Uterus (tissue), 4 donors: ENCODE results near the gene MUSK. TPM values are rescaled to one million over a fixed set of nuclear protein-coding genes. Genes with fewer than 3 reads are reported as not detected.
A peak's percentile ranks its signal among the peaks of the same experiment; 100 is the strongest.

Experiments used
- DNase-seq, 2 donors: peaks; one replicate each; pipeline ENCODE4 v3.0.0-alpha.2; 2019 to 2020
- H3K27ac ChIP-seq, 2 donors: fragments of 200-600 bp; sonication (generic); 1 replicate in 1 of 2; 2 replicates in 1 of 2; pipeline ENCODE4 v1.5.1; 2016 to 2018
- H3K27me3 ChIP-seq, 2 donors: fragments of 200-600 bp; sonication (generic); one replicate each; pipeline ENCODE4 v1.5.1; 2018 to 2019; ENCODE audit warnings: control low read depth in 1 of 2
- H3K36me3 ChIP-seq, 2 donors: fragments of 200-600 bp; sonication (generic); one replicate each; pipeline ENCODE4 v1.5.1; 2019; ENCODE audit warnings: control low read depth in 1 of 2
- H3K4me1 ChIP-seq, 2 donors: fragments of 200-600 bp; sonication (generic); one replicate each; pipeline ENCODE4 v1.5.1; 2018 to 2019; ENCODE audit warnings: control low read depth in 1 of 2
- H3K4me3 ChIP-seq, 2 donors: fragments of 200-600 bp; sonication (generic); 1 replicate in 1 of 2; 2 replicates in 1 of 2; pipeline ENCODE4 v1.5.1; 2018 to 2019; ENCODE audit warnings: mild to moderate bottlenecking in 1 of 2
- H3K9me3 ChIP-seq, 2 donors: fragments of 200-600 bp; sonication (generic); one replicate each; pipeline ENCODE4 v1.5.1; 2019; ENCODE audit warnings: control low read depth in 1 of 2
- POLR2A ChIP-seq, 2 donors: fragments of 450-650 bp; IDR thresholded peaks; one replicate each; pipeline ENCODE4 v1.6.1; 2016; ENCODE audit warnings: antibody characterized with exemption in 2 of 2, mild to moderate bottlenecking in 1 of 2, moderate library complexity in 1 of 2
- intact Hi-C: fragments of 100-400 bp; cut with DNase I; formaldehyde crosslinking; loops from one replicate; pipeline ENCODE4 v1.15.1; 2023; ENCODE audit warnings: low total_unique reads
- total RNA-seq, 4 donors: library from RNA; depleted of rRNA in 3 of 4; stranded (reverse); fragments of >200 nt in 3 of 4; gene quantifications; one replicate each; pipeline versions ENCODE4 v1.1.0 to v1.2.4, GENCODE V29; 2014 to 2023
- TF ChIP-seq, protein P1 (sequence below), 4 experiments: fragments of 200-600 bp in 2 of 4; fragments of 450-650 bp in 2 of 4; sonication (generic) in 2 of 4; IDR thresholded peaks; one replicate each; pipeline ENCODE4 v1.5.1; 2016 to 2019; ENCODE audit warnings: antibody characterized with exemption in 4 of 4, mild to moderate bottlenecking in 2 of 4, moderate library complexity in 1 of 4
- donor health status: DM: yes; HTN: yes; CAD: no.

The MUSK gene
- total RNA-seq, 4 donors from 2014 or later = 11.5 TPM; not detected in 3

DNA sequence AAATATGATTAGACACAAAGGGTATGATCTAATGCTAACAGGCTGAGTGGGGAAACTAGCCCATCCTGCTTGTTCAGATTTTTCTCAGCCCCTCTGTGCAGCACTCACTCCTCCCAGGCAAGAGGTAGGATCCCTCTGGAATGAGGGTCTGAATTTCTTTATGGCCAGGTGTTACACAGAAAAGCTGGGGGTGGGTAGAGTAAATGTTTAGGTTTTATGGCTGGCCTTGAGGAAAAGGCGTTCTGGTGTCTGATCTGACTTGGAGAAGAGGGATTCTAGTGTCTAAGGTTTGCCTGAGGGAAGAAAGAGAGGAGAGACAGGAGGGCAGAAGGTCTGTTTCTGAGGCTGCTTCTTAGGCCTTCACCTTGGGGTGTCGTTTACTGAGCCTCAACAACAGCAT is 97.3 kb downstream of the MUSK start:
- H3K27ac ChIP-seq = no peak overlapping the region
- H3K36me3 ChIP-seq = no peaks in the 10 kb centered on the region
- no peak overlapping the region for H3K4me3 ChIP-seq
- intact Hi-C loops = no loop called here
- no peak for DNase-seq
- H3K9me3 ChIP-seq = no peaks in the 10 kb centered on the region
- TF ChIP-seq POLR2A (IDR thresholded peaks at IDR 0.05) = no peak
- TF ChIP-seq, protein P1, sequence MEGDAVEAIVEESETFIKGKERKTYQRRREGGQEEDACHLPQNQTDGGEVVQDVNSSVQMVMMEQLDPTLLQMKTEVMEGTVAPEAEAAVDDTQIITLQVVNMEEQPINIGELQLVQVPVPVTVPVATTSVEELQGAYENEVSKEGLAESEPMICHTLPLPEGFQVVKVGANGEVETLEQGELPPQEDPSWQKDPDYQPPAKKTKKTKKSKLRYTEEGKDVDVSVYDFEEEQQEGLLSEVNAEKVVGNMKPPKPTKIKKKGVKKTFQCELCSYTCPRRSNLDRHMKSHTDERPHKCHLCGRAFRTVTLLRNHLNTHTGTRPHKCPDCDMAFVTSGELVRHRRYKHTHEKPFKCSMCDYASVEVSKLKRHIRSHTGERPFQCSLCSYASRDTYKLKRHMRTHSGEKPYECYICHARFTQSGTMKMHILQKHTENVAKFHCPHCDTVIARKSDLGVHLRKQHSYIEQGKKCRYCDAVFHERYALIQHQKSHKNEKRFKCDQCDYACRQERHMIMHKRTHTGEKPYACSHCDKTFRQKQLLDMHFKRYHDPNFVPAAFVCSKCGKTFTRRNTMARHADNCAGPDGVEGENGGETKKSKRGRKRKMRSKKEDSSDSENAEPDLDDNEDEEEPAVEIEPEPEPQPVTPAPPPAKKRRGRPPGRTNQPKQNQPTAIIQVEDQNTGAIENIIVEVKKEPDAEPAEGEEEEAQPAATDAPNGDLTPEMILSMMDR (IDR thresholded peaks at IDR 0.05) = no peak
- H3K27me3 ChIP-seq = no peaks in the 10 kb centered on the region
- no peaks in the 10 kb centered on the region for H3K4me1 ChIP-seq

DNA sequence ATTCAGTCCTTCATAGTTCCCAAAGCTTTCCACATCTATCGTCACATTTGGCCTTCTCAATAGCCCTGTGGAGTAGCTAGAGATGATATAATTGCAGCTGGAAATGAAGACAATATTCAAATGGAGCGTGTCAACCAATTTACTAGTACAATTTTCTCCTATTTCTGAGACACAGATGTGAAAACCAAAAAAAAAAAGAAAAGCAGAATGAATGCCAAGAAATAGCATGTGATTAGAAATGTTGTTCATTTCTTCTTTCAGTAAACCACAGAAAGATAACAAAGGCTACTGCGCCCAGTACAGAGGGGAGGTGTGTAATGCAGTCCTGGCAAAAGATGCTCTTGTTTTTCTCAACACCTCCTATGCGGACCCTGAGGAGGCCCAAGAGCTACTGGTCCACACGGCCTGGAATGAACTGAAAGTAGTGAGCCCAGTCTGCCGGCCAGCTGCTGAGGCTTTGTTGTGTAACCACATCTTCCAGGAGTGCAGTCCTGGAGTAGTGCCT is 99.0 kb downstream of the MUSK start:
- no peaks in the 10 kb centered on the region for H3K4me1 ChIP-seq
- no peaks in the 10 kb centered on the region for H3K9me3 ChIP-seq
- peak overlapping the region; percentile 2 to 52 for H3K27ac ChIP-seq
- intact Hi-C loops = no loop called here
- no peaks in the 10 kb centered on the region for H3K36me3 ChIP-seq
- H3K4me3 ChIP-seq = no peak overlapping the region
- H3K27me3 ChIP-seq = no peaks in the 10 kb centered on the region
- DNase-seq = peak; percentile 56 to 70
- TF ChIP-seq, protein P1 (IDR thresholded peaks at IDR 0.05) = no peak
- no peak for TF ChIP-seq POLR2A (IDR thresholded peaks at IDR 0.05)

- DNase-seq = no peak
- Histone ChIP-seq H3K4me1 (no peaks in the 10 kb centered on the region), H3K4me3 (no peak overlapping the region), H3K27me3 (no peaks in the 10 kb centered on the region), H3K9me3 (no peaks in the 10 kb centered on the region), H3K27ac (no peak overlapping the region), H3K36me3 (no peaks in the 10 kb centered on the region)
- intact Hi-C loops = no loop called here
- no peak for TF ChIP-seq POLR2A (IDR thresholded peaks at IDR 0.05)
- TF ChIP-seq, protein P1 (IDR thresholded peaks at IDR 0.05) = no peak
These were observed 100.3 kb downstream of the MUSK start for GRCh38 chr9:110768886-110769285.

GRCh38 chr9:110769667-110770066 is 101.1 kb downstream of the MUSK start:
- no peaks in the 10 kb centered on the region for H3K36me3 ChIP-seq
- intact Hi-C loops = no loop called here
- H3K4me3 ChIP-seq = no peak overlapping the region
- H3K27ac ChIP-seq = no peak overlapping the region
- H3K4me1 ChIP-seq = no peaks in the 10 kb centered on the region
- DNase-seq = no peak
- H3K9me3 ChIP-seq = no peaks in the 10 kb centered on the region
- H3K27me3 ChIP-seq = no peaks in the 10 kb centered on the region
- no peak for TF ChIP-seq POLR2A (IDR thresholded peaks at IDR 0.05)
- TF ChIP-seq, protein P1 (IDR thresholded peaks at IDR 0.05) = no peak

- DNase-seq = no peak
- Histone ChIP-seq H3K9me3 (no peaks in the 10 kb centered on the region), H3K27ac (peak overlapping the region in 1 of 2 donors; percentile 40), H3K4me1 (peaks cover 0 to 7% of the 10 kb centered on the region in 2 donors), H3K36me3 (no peaks in the 10 kb centered on the region), H3K27me3 (no peaks in the 10 kb centered on the region), H3K4me3 (no peak overlapping the region)
- intact Hi-C loops = no loop called here
- TF ChIP-seq, protein P1 (IDR thresholded peaks at IDR 0.05) = no peak
- TF ChIP-seq POLR2A (IDR thresholded peaks at IDR 0.05) = no peak
These were observed 107.1 kb downstream of the MUSK start for GRCh38 chr9:110775724-110776123.
